Smooth muscle cell (in vitro differentiated cells): ENCODE results near the gene PFKFB2. TPM values are rescaled to one million over a fixed set of nuclear protein-coding genes. Genes with fewer than 3 reads are reported as not detected.
A peak's percentile ranks its signal among the peaks of the same experiment; 100 is the strongest.

Experiments used
- DNase-seq: peaks from one replicate; lab custom pipeline; 2025; ENCODE audit not compliant: unreplicated experiment; lab: John Stamatoyannopoulos, UW
- H2AFZ ChIP-seq: fragments of 200-600 bp; sonication (generic); 2 replicates; pipeline ENCODE4 v1.6.0; 2016; ENCODE audit warnings: antibody characterized with exemption, low read depth, mild to moderate bottlenecking
- H3F3A ChIP-seq: fragments of 200-600 bp; sonication (generic); 2 replicates; pipeline ENCODE4 v1.6.0; 2017; ENCODE audit warnings: antibody characterized with exemption, low read depth
- H3K27ac ChIP-seq: fragments of 200-600 bp; sonication (generic); 2 replicates; pipeline ENCODE4 v1.5.1; 2016; ENCODE audit warnings: low read depth, mild to moderate bottlenecking
- H3K27me3 ChIP-seq: fragments of 200-600 bp; sonication (generic); 2 replicates; pipeline ENCODE4 v1.6.1; 2016; ENCODE audit warnings: low read depth, mild to moderate bottlenecking
- H3K36me3 ChIP-seq: fragments of 200-600 bp; sonication (generic); 2 replicates; pipeline ENCODE4 v1.5.1; 2016; ENCODE audit warnings: low read depth
- H3K4me1 ChIP-seq: fragments of 200-600 bp; sonication (generic); 2 replicates; pipeline ENCODE4 v1.5.1; 2016; ENCODE audit warnings: low read depth
- H3K4me2 ChIP-seq: fragments of 200-600 bp; sonication (generic); 2 replicates; pipeline ENCODE4 v1.6.0; 2016; ENCODE audit warnings: mild to moderate bottlenecking
- H3K4me3 ChIP-seq: fragments of 200-600 bp; sonication (generic); 2 replicates; pipeline ENCODE4 v1.5.1; 2016; ENCODE audit warnings: mild to moderate bottlenecking
- H3K79me2 ChIP-seq: fragments of 200-600 bp; sonication (generic); 2 replicates; pipeline ENCODE4 v1.6.0; 2016; ENCODE audit warnings: low read depth, mild to moderate bottlenecking
- H3K9ac ChIP-seq: fragments of 200-600 bp; sonication (generic); 2 replicates; pipeline ENCODE4 v1.6.0; 2016; ENCODE audit warnings: low read depth
- H3K9me3 ChIP-seq: fragments of 200-600 bp; sonication (generic); replicated peaks from 2 replicates; pipeline ENCODE4 v1.5.1; 2016; ENCODE audit warnings: low read depth
- H4K20me1 ChIP-seq: fragments of 200-600 bp; sonication (generic); 2 replicates; pipeline ENCODE4 v1.6.0; 2016; ENCODE audit warnings: low read depth
- WGBS: methylation state at CpG from one replicate; pipeline ENCODE4 v1.1.7; 2016; ENCODE audit warnings: low lambda C conversion rate; 5-methylcytosine and 5-hydroxymethylcytosine counted together
- polyA plus RNA-seq: library from polyadenylated mRNA; unstranded; fragments of >200 nt; fragmentation: Nextera tagmentation; extraction: Ambion mirVana; gene quantifications from 2 replicates; pipeline ENCODE4 v1.2.1, GENCODE V29; 2016
- total RNA-seq: library from RNA; depleted of rRNA; stranded (reverse); fragments of >200 nt; gene quantifications from 2 replicates; pipeline ENCODE4 v1.2.3, GENCODE V29; 2014
- TF ChIP-seq, protein P1 (sequence below): fragments of 200-600 bp; sonication (generic); IDR thresholded peaks from 2 replicates; pipeline ENCODE4 v1.5.1; 2017; ENCODE audit warnings: borderline replicate concordance, mild to moderate bottlenecking, antibody characterized with exemption; ENCODE audit not compliant: insufficient read depth, poor library complexity, severe bottlenecking

PFKFB2 gene
- total and polyA plus RNA-seq, 2 experiments from 2014 or later: 5.0 to 9.8 TPM

DNA sequence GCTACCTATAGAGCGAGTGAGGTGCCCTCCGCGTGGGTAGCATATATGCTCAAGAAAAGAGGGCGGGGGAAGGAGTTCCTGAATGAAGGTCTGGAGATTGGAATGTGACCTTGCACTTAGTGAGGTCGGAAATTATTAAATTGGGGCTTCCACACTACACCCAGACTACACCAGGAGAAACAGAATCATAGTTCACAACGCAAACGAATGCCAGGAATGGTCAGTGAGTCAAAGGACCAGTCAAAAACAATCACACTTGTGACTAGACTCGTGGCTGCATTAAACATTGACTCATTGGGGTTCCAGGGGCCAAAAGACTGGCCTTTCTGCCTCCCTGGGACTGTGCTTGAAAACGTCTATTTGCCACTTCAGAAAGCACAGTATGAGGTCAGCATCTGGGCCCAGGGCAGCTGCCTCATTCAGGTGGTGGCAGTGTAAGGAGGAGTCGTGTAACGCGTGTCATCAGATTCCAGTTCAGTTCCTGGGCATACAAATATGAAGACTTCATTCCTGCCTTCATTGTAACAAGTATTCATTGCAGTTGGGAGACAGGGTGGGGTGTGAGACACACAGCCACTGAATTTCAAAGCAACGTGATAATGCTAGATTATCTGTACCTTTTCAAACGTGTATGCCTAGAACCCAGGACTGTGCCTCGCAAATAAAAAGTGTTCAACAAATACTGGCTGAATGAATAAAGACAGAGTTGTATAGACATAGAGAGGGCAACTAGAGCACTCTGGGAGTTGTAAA lies 1.7 kb upstream of the PFKFB2 start, which contains the start of gene YOD1:
TSS of gene YOD1 (minus strand) at position 18 of the 753 bp plus-strand sequence. CDS start 178 bp downstream, outside the sequence.
- Histone ChIP-seq H3K9me3 (no peaks in the 10 kb centered on the region), H3K27ac (peak within 1 kb of the TSS; percentile 97), H3K4me1 (peaks cover 36% of the 10 kb centered on the region), H3K79me2 (peaks cover 41% of the 10 kb centered on the region), H3F3A (peaks cover 5% of the 10 kb centered on the region), H3K27me3 (no peaks in the 10 kb centered on the region), H3K9ac (peak within 1 kb of the TSS; percentile 96), H3K4me2 (peak within 1 kb of the TSS; percentile 91), H2AFZ (peak within 1 kb of the TSS; percentile 92), H3K36me3 (no peaks in the 10 kb centered on the region), H3K4me3 (peak within 1 kb of the TSS; percentile 77), H4K20me1 (peaks cover 34% of the 10 kb centered on the region)
- TF ChIP-seq, protein P1, sequence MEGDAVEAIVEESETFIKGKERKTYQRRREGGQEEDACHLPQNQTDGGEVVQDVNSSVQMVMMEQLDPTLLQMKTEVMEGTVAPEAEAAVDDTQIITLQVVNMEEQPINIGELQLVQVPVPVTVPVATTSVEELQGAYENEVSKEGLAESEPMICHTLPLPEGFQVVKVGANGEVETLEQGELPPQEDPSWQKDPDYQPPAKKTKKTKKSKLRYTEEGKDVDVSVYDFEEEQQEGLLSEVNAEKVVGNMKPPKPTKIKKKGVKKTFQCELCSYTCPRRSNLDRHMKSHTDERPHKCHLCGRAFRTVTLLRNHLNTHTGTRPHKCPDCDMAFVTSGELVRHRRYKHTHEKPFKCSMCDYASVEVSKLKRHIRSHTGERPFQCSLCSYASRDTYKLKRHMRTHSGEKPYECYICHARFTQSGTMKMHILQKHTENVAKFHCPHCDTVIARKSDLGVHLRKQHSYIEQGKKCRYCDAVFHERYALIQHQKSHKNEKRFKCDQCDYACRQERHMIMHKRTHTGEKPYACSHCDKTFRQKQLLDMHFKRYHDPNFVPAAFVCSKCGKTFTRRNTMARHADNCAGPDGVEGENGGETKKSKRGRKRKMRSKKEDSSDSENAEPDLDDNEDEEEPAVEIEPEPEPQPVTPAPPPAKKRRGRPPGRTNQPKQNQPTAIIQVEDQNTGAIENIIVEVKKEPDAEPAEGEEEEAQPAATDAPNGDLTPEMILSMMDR: no peak
- WGBS: 29% methylated on average over 15 of the region's 15 CpGs
- DNase-seq: no peak

DNA sequence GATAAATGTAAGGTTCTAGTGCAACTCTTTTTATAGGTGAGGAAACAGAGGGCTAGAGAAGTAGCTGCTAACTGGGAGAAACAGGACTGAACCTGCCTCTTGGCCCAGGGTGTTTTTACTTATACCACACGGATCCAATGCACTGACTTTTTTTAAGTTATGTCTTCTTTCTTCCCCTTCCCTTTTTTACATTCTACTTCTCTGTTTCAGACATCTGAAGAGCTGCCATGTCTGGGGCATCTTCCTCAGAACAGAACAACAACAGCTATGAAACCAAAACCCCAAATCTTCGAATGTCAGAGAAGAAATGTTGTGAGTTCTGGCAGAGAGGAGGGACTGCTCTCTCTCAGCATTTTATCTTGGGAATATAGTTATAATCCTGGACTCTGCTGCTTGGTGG lies 1.4 kb downstream of the PFKFB2 start:
- Histone ChIP-seq H3K9ac (no peak overlapping the region), H3K4me1 (peaks cover 17% of the 10 kb centered on the region), H2AFZ (no peak overlapping the region), H3K4me3 (no peak overlapping the region), H3F3A (peaks cover 5% of the 10 kb centered on the region), H3K27ac (no peak overlapping the region), H3K9me3 (no peaks in the 10 kb centered on the region), H3K27me3 (no peaks in the 10 kb centered on the region), H4K20me1 (peaks cover 4% of the 10 kb centered on the region), H3K79me2 (peaks cover 10% of the 10 kb centered on the region), H3K36me3 (no peaks in the 10 kb centered on the region), H3K4me2 (no peak overlapping the region)
- DNase-seq: no peak
- 92% methylated on average over 2 of the region's 2 CpGs for WGBS
- TF ChIP-seq, protein P1: no peak

DNA sequence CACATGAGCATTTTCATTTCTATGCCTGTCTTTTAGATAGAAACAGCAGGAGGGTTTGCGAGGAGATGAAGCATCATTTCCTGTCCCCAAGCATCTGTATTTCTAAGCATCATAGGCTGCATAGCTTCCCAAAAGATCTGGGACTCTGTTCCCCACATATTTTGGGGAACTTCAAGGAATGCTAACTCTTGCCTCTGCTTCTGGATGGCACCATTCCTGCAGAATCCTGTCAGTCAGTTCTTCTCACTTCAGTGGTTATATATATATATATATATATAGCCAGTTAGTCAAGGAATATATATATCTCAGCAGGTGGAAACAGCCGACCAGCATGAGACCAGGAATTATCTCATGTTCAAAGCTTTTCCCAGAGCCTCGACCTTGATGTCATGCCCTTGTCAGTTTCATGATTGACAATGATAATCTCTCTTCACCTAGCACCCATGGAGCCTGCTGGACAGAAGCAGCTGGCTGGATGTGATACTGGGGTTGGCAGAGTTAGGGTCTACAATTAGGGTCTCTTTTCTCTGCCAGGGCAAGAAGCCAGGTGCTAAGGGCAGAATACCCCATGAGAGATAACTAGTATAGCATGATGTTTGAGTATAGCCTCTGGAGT lies 2.4 kb downstream of the PFKFB2 start:
- WGBS: 91% methylated on average over 3 of the region's 3 CpGs
- no peak for DNase-seq

More for the DNA sequence above, 2.4 kb downstream of the PFKFB2 start:
- Histone ChIP-seq H3F3A (peaks cover under 1% of the 10 kb centered on the region), H2AFZ (no peak overlapping the region), H3K9ac (no peak overlapping the region), H3K9me3 (no peaks in the 10 kb centered on the region), H3K27ac (no peak overlapping the region), H3K4me3 (no peak overlapping the region), H3K79me2 (peaks cover under 1% of the 10 kb centered on the region), H3K4me1 (peaks cover 14% of the 10 kb centered on the region), H3K36me3 (no peaks in the 10 kb centered on the region), H3K4me2 (no peak overlapping the region), H4K20me1 (no peaks in the 10 kb centered on the region), H3K27me3 (no peaks in the 10 kb centered on the region)
- TF ChIP-seq, protein P1: no peak
